GM23338 (cell line): ENCODE data around the gene TENM3.

Experiments used
- CTCF ChIP-seq, 2 experiments: fragments of 200-600 bp in 1 of 2; sonication (generic) in 1 of 2; conservative IDR thresholded peaks; 2 replicates each; pipeline versions ENCODE4 v1.5.1 to v1.6.1; 2016 to 2017; ENCODE audit warnings: antibody characterized with exemption in 2 of 2, low read depth in 2 of 2, mild to moderate bottlenecking in 2 of 2, moderate library complexity in 1 of 2
- EZH2phosphoT487 ChIP-seq: fragments of 200-600 bp; sonication (generic); IDR thresholded peaks from one replicate; pipeline ENCODE4 v1.8.1; 2018; ENCODE audit warnings: antibody characterized with exemption; ENCODE audit not compliant: unreplicated experiment
- JUNB ChIP-seq: IDR thresholded peaks from one replicate; pipeline ENCODE4 v1.6.1; 2016; ENCODE audit warnings: antibody characterized with exemption; ENCODE audit not compliant: unreplicated experiment
- POLR2AphosphoS5 ChIP-seq: IDR thresholded peaks from 2 replicates; pipeline ENCODE4 v1.6.1; 2016; ENCODE audit warnings: antibody characterized with exemption, low read depth

GRCh38 chr4:182202650-182203049 is 40.6 kb upstream of the TENM3 start:
- TF ChIP-seq CTCF (conservative IDR thresholded peaks at IDR 0.05; ENCODE audit: low read depth in 2 of 2) (no peak), POLR2AphosphoS5 (no peak), JUNB (no peak), EZH2phosphoT487 (no peak)
